ENCODE results near the gene LTC4S. TPM values are rescaled to one million over a fixed set of nuclear protein-coding genes. Genes with fewer than 3 reads are reported as not detected.

The LTC4S gene
- total RNA-seq, 1 donor from 2014 or later = 0.26 TPM

GRCh38 chr5:179798771-179799643 lies 5.2 kb downstream of the LTC4S start:
- Histone ChIP-seq H3K4me3 (ENCODE audit: low read depth, low read length) (no peak overlapping the region), H3K27me3 (ENCODE audit: control insufficient read depth, insufficient read depth, low read length) (no peaks in the 10 kb centered on the region), H3K36me3 (ENCODE audit: control insufficient read depth, insufficient read depth, low read length) (peaks cover 37% of the 10 kb centered on the region)
- FAIRE-seq = no peak
- no peak for TF ChIP-seq CTCF (IDR thresholded peaks at IDR 0.05; ENCODE audit: insufficient read depth, low read length, severe bottlenecking)
- DNase-seq (ENCODE audit: low read depth) = no peak

GRCh38 chr5:179799644-179799973 lies 5.8 kb downstream of the LTC4S start:
- Histone ChIP-seq H3K4me3 (ENCODE audit: low read depth, low read length) (no peak overlapping the region), H3K36me3 (ENCODE audit: control insufficient read depth, insufficient read depth, low read length) (peaks cover 38% of the 10 kb centered on the region), H3K27me3 (ENCODE audit: control insufficient read depth, insufficient read depth, low read length) (no peaks in the 10 kb centered on the region)
- no peak for DNase-seq (ENCODE audit: low read depth)
- TF ChIP-seq CTCF (IDR thresholded peaks at IDR 0.05; ENCODE audit: insufficient read depth, low read length, severe bottlenecking) = no peak
- no peak for FAIRE-seq

GRCh38 chr5:179800071-179800695 lies 6.4 kb downstream of the LTC4S start:
- no peak overlapping the region for H3K4me3 ChIP-seq (ENCODE audit: low read depth, low read length)
- no peaks in the 10 kb centered on the region for H3K27me3 ChIP-seq (ENCODE audit: control insufficient read depth, insufficient read depth, low read length)
- no peak for DNase-seq (ENCODE audit: low read depth)
- H3K36me3 ChIP-seq (ENCODE audit: control insufficient read depth, insufficient read depth, low read length) = peaks cover 40% of the 10 kb centered on the region
- no peak for FAIRE-seq
- TF ChIP-seq CTCF (IDR thresholded peaks at IDR 0.05; ENCODE audit: insufficient read depth, low read length, severe bottlenecking) = no peak

GRCh38 chr5:179800696-179801201 lies 7.0 kb downstream of the LTC4S start:
- H3K36me3 ChIP-seq (ENCODE audit: control insufficient read depth, insufficient read depth, low read length) = peaks cover 40% of the 10 kb centered on the region
- no peak for TF ChIP-seq CTCF (IDR thresholded peaks at IDR 0.05; ENCODE audit: insufficient read depth, low read length, severe bottlenecking)
- no peak overlapping the region for H3K4me3 ChIP-seq (ENCODE audit: low read depth, low read length)
- H3K27me3 ChIP-seq (ENCODE audit: control insufficient read depth, insufficient read depth, low read length) = no peaks in the 10 kb centered on the region
- FAIRE-seq (no peak), DNase-seq (ENCODE audit: low read depth) (no peak)

GRCh38 chr5:179801304-179802206 lies 7.8 kb downstream of the LTC4S start:
- Histone ChIP-seq H3K27me3 (ENCODE audit: control insufficient read depth, insufficient read depth, low read length) (no peaks in the 10 kb centered on the region), H3K36me3 (ENCODE audit: control insufficient read depth, insufficient read depth, low read length) (peaks cover 40% of the 10 kb centered on the region), H3K4me3 (ENCODE audit: low read depth, low read length) (no peak overlapping the region)
- DNase-seq (ENCODE audit: low read depth) (peak; percentile 33), FAIRE-seq (no peak)
- peak; percentile 87 for TF ChIP-seq CTCF (IDR thresholded peaks at IDR 0.05; ENCODE audit: insufficient read depth, low read length, severe bottlenecking)
